Stromal cell of bone marrow (primary cell): Measurements from ENCODE around the gene NPIPB9.
A peak's percentile ranks its signal among the peaks of the same experiment; 100 is the strongest.
"Not testable (repeated sequence)": the region's sequence is repeated elsewhere in the genome, so short reads cannot be mapped to it uniquely, and the experiment has no call there.

ENCODE experiments used
- DNase-seq: peaks from one replicate; pipeline ENCODE4 v3.0.0-alpha.2; 2012; ENCODE audit warnings: low read depth

The NPIPB9 gene

GRCh38 chr16:28751487-28751886 lies at the start of gene NPIPB9:
NPIPB9 (plus strand) TSS chr16:28751787.
- DNase-seq: not testable (repeated sequence)

DNA sequence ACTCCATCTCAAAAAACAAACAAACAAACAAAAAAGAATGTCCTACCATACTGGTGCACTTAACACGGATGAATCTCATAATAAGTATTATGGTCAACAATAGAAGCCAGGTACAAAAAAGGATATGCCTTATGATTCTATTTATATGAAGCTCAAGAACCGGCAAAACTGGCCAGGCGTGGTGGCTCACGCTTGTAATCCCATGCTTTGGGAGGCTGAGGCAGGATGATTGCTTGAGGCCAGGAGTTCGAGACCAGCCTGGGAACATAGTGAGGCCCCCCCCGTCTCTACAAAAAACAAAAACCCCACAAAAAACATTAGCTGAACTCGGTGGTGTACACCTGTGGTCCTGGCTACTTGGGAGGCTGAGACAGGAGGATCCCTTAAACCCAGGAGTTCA lies 47.3 kb upstream of the NPIPB9 start:
- DNase-seq: not testable (repeated sequence)

DNA sequence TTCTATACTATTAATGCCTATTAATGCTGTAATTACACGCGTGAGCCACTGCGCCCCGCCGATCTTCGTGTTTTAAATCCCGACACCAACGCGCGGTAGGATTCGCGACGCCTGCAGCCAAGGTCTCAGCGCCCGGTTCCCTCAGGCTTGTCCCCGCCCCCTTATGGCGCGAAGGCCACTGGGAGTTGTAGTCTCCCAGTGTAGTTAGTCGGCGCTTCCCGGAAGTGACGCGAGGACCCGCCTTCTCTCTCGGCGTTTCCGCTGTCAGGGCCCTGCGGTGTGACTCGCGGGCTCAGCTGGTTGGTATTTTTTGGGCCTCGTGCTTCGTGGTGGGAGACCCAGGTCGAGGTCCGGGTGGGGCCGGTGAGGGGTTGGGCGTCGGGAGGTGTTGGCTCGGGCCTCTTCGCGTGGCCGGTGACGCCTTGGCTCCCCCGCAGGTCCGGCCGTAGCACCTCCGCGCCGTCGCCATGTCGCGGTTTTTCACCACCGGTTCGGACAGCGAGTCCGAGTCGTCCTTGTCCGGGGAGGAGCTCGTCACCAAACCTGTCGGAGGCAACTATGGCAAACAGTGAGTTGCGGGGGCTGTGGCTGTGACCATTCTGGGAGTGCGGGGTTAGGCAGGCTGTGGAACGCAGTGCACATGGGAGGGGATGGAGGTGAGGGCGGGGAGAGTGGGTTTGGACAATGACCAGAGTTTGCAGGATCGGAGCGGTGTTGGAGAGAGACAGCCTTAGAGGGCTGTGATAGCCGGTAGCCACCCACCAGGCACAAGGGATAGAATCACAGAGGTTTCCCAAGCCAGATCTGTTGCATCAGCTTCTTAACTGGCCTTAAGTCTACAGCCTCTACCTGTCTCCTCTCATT lies 40.1 kb upstream of the NPIPB9 start, which contains the start of gene EIF3C:
Gene EIF3C (plus strand): TSS at position 245 of the 864 bp plus-strand sequence. CDS start 223 bp downstream, at position 468.
- not testable (repeated sequence) for DNase-seq

DNA sequence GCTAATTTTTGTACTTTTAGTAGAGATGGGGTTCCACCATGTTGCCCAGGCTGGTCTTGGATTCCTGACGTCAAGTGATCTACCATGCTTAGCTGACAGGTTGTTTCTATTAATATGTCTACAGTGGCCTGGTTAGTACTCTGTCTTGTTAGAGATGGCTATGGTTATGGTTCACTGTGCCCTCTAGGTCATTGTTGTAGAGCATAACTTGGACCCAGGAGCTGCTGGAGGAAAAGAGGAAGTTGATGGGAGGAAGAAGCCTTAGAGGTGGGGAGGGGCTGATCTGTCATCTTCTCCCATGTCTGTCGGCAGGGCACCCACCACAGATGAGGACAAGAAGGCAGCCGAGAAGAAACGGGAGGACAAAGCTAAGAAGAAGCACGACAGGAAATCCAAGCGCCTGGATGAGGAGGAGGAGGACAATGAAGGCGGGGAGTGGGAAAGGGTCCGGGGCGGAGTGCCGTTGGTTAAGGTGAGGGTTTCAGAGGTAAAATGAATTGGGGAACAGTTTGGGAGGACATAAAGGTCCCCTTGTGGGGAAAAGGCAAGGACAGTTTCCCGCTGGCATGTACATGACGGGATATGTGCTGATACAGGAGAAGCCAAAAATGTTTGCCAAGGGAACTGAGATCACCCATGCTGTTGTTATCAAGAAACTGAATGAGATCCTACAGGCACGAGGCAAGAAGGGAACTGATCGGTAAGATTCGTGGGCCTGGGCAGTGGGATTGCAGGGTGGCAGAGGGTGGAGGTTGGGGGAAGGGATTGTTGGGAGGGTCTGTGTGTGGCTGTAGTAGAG lies 28.5 kb upstream of the NPIPB9 start:
- not testable (repeated sequence) for DNase-seq

DNA sequence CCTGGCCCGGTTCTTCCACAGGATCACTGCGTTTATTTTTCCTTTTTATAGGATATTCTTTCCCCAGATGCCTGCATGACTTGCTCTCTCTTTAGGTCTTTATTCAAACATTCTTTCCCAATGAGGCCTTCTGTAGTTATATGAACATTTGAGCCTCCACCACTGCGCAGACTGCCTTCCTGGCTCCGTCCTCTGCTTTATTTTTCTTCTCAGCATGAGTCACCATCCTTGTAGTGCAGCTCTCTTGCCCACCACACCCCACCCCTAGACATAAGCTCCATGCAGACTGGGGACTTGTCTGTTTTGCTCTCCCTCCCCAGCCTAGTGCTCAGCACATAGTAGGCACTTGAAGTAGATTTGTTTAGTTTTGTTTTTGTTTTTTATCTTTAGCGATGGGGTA lies 20.3 kb upstream of the NPIPB9 start:
- not testable (repeated sequence) for DNase-seq

DNA sequence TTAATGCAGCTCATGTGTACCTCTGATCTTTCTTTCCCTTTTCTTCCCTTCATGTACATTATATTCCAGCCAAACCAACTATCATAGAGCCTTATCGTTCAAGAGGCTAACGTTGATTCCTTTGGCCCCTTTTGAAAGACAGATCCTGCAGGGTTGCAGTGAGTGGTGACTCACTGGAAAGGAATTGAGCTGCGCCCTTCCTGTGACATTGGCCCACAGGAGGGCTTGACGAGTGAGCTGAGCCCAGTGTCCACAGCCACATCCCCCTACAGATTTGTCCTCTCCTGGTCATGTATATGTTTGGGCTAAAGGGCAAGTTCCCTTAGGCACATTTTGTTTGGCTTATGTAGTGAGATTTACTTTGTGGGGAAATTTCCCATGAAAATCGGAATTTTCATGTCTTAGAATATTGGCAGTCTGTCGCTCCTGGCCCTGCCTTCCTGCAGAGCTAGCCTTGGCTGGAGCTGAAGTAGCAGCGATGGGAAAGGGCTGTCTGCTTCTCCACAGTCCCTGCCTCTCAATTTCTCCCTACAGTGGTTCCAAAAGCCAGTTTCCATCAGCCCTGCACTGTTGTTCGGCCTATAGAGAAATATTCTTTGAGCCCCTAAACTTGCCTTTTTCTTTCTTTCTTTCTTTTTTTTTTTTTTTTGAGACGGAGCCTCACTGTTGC lies 19.0 kb upstream of the NPIPB9 start:
- DNase-seq: not testable (repeated sequence)

- DNase-seq: not testable (repeated sequence)
These were observed 11.8 kb upstream of the NPIPB9 start for GRCh38 chr16:28739787-28740186.

- not testable (repeated sequence) for DNase-seq
These were observed 11.0 kb upstream of the NPIPB9 start for GRCh38 chr16:28740631-28741030.

DNA sequence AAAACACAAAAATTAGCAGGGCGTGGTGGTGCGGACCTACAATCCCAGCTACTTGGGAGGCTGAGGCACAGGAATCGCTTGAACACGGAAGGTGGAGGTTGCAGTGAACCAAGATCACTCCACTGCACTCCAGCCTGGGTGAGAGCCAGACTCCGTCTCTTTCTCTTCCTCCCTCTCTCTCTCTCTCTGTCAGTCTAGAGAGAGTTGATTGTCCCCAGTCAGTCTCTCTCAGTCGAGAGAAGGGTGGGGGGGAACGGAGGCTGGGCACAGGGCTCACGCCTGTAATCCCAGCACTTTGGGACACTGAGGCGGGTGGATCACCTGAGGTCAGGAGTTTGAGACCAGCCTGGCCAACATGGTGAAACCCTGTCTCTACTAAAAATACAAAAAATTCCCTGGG lies 10.3 kb upstream of the NPIPB9 start:
- not testable (repeated sequence) for DNase-seq

DNA sequence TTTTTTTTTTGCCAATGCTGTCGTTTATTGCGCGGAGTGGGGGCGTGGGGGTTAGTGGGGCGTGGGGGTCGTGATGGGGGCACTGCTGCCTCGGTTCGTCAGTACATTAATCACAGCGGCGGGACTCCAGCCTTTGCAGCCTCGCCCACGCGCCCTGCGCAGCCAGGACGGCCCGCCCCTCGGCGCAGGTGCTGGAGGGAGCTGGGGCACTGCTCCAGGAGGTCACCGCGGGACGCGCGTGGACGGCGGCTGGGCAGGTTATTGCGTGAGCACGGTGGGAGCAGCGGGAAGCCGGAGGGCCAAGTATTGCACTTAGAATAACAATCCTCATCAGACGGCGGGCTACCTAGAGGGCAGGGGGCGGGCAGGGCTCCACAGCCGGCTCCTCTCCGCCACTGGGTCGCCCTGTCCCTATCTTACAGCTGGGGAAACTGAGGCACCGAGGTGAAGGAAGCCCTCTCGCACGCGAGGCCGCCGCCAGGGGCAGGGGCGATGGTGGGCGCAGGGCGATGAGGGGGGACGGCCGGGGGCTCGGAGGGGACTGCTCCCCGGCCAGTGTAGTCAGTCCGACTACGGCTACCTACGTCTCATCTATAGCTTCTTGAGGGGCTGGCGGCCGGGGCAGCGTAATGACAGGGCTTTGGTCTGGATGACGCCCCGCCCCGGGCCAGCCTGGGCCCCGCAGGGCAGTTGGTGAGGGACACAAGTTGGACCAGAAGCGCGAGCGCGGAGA lies 4.8 kb upstream of the NPIPB9 start:
- DNase-seq: not testable (repeated sequence)

DNA sequence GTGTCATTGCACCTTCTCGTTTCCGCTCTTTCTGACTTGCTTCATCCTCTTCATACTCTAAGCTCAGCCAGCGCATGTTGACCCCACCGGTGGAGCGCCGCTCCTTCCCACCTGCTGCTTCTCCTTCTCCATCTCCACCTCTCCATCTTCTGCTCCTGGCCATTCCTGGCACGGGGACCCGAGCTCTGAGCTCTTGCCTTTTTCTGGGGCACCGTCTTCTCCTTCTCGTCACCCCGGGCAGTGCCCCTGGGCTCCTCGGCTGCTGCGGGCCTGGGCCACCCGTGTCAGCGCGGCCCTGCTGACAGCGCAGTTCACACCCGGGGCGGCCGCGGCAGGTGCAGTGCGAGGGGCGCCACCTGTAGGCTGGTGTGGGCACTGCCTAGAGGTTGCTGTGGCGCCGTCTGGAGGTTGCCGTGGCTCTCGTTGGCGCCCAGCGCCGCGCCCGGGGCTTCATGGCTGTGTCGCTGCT lies 1.6 kb upstream of the NPIPB9 start:
- not testable (repeated sequence) for DNase-seq

- DNase-seq: not testable (repeated sequence)
These were observed 1.0 kb upstream of the NPIPB9 start for GRCh38 chr16:28750469-28751067.

DNA sequence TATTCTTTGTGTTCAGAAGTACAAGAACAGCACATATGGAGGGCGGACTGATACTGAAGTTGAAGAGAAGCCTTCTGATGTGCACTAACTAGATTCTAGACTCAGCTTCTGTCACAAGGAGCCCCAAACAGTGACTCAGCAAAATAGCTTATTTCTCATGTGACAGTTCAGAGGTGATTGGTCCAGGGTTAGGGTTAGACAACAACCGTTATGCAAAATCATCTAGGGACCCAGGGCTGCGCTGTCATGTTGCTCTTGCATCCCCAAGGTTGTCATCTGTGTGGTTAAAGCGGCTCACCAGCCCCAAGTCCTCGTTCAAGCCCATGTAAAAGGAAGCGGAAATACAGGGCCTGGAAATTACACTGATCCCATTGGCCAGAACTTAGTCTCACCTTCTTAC lies 30.1 kb downstream of the NPIPB9 start:
- DNase-seq: not testable (repeated sequence)

DNA sequence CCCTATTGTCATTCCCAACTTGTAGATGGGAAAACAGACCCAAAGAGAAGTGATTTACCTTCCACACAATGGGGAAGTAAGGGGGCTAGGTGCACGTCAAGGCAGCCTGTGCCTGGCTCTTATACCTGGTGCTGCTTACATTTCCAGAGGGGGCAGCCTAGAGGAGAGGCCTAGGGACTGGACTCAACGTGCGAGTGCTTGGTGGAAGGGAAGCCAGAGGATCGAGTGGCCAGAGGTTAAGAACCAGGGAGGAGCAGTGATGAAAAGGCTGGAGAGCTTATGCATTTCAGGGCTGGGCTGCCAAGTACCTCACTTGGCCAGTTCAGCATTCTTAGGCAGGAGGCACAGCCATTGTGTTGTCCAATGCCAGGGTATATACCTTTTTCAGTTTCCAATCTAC lies 30.8 kb downstream of the NPIPB9 start:
- DNase-seq: not testable (repeated sequence)

DNA sequence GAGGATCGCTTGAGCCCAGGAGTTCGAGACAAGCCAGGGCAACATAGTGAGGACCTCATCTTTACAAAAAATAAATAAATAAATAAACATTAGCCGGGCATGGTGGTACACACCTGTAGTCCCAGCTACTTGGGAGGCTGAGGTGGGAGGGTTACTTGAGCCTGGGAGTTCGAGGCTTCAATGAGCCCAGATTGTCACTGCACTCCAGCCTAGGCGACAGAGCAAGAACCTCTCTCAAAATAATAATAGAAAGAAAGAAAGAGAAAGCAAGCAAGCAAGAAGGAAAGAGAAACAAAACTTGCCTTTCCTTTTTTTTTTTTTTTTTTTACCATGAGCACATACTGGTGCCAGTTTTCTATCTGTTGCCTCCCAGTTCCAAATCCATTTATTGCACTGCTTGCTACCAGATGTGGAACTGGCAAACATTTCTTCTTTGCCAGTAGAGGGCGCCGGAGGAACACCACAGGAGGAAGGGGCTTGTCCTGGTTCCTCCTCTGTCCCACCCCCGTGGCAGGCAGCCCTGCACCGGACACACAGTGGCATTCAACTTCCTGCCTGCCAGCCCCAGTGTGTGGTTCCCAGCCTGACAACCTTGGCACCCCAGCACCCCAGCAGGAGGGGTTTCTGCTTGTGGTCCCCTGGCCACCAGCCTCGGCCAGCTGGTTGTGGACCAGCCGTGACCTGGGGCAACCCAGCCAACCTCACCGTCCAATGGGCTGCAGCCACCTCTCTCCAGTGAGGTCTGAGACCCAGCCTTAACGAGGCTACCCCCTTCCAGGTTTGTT lies 50.8 kb downstream of the NPIPB9 start:
- DNase-seq: peak; percentile 74

DNA sequence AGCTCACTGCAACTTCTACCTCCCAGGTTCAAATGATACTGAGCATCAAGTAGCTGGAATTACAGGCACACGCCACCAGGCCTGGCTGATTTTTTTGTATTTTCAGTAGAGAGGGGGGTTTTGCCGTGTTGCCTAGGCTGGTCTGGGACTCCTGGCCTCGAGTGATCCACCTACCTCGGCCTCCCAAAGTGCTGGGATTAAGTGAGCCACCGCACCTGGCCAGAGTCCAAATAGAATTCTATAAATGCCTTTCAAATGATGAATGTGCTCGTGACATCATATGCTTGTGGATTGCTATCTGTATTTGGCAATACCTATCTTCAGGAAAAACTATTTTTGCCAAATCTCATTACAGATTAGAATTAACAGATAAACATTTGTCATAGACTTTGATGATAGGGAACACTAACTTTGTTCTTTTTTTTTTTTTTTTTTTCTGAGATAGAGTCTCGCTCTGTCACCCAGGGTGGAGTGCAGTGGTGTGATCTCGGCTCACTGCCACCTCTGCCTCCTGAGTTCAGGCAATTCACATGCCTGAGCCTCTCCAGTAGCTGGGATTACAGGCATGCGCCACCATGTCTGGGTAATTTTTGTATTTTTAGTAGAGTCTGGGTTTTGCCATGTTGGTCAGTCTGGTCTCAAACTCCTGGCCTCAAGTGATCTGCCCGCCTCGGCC lies 56.0 kb downstream of the NPIPB9 start:
- DNase-seq: not testable (repeated sequence)

DNA sequence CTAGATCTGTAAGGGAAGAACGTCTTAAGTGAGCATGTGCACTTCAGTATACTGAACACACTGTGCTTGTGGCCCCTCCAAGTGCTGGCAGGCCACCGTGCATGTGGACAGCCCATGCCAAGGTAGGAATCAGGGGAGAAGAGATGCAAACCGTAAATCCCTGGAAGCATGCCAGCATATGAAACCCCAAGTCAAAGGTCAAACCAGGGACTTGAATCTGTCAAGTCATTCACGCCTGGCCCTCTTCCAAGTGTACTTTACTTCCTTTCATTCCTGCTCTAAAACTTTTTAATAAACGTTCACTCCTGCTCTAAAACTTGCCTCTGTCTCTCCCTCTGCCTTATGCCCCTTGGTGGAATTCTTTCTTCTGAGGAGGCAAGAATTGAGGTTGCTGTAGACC lies 68.4 kb downstream of the NPIPB9 start:
- no peak for DNase-seq

- DNase-seq: not testable (repeated sequence)
These were observed 69.0 kb downstream of the NPIPB9 start for GRCh38 chr16:28820546-28820945.

DNA sequence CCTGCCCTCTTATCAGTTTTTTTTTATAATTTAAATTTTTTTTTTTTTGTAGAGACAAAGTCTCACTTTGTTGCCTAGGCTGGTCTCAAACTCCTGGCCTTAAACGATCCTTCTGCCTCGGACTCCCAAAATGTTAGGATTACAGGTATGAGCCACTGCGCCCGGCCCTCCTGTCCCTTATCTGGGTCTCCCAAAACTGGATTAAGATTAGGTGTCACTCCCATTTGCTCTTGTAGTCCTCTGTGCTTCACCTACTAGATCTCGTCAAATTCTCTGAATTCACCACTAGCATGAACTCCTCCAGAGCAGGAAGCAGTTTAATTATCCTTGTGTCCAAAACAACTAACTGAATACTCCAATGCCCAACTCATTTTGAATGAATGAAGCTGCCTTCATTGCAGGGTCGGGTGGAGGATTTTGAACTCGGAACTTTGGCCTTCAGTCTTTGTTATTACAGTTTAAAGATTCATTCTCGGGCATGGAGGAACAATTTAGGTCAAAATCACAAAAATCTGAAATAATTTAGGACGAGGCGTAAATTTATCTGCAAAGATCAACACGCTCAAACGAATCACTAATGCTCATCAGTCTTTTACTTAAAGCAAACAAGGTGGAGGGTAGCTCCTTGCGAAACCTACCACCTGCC lies 70.4 kb downstream of the NPIPB9 start:
- no peak for DNase-seq
